HCT116 (cell line): ENCODE measurements around the gene NKIRAS2. TPM values are rescaled to one million over a fixed set of nuclear protein-coding genes. Genes with fewer than 3 reads are reported as not detected.
A peak's percentile ranks its signal among the peaks of the same experiment; 100 is the strongest.

Source experiments
- ATAC-seq: fragments of 200-7000 bp; cut with Tn5 transposase; 2 replicates; pipeline ENCODE4 v1.9.1; 2020; ENCODE audit warnings: mild to moderate bottlenecking, moderate library complexity
- BruUV-seq: library from RNA; stranded (reverse); fragments of 400-500 nt; replicated peaks from 2 replicates; lab custom pipeline; 2021; lab: Mats Ljungman, UMichigan
- CTCF ChIA-PET: fragments of 300-600 bp; sonication (Branson Sonifier 250); formaldehyde crosslinking; loops from one replicate; lab custom pipeline; 2021; ENCODE audit warnings: antibody characterized with exemption; lab: Charles Lee
- POLR2A ChIA-PET: fragments of 300-600, 350-600 bp; sonication (Branson Sonifier 250); formaldehyde crosslinking; loops from one replicate; lab custom pipeline; 2021; ENCODE audit warnings: antibody characterized with exemption; lab: Charles Lee
- RAD21 ChIA-PET, 2 experiments: fragments of 300-600 bp; sonication (Branson Sonifier 250); formaldehyde crosslinking; loops; one replicate each; lab custom pipeline; 2023; ENCODE audit warnings: low total read pairs in 2 of 2; ENCODE audit not compliant: uncharacterized antibody in 2 of 2, unreplicated experiment in 2 of 2, low non-redundant PET in 1 of 2; lab: Charles Lee
- DNase-seq: peaks from one replicate; pipeline ENCODE4 v3.0.0-alpha.2; 2010; ENCODE audit warnings: low read depth, low spot score
- H2AFZ ChIP-seq: fragments of 200-600 bp; shearing (Covaris generic), sonication (generic); 2 replicates; pipeline ENCODE4 v1.6.1; 2017; ENCODE audit warnings: low read depth, mixed run types, mixed read lengths, antibody characterized with exemption, low read length; ENCODE audit not compliant: poor library complexity, severe bottlenecking
- H3K27ac ChIP-seq: 2 replicates; pipeline ENCODE4 v1.5.1; 2012; ENCODE audit warnings: low read depth, low read length
- H3K27me3 ChIP-seq: fragments of 200-600 bp; sonication (generic); 2 replicates; pipeline ENCODE4 v1.6.1; 2016; ENCODE audit warnings: mixed run types, low read length, mixed read lengths; ENCODE audit not compliant: insufficient read depth
- H3K36me3 ChIP-seq, 2 experiments: fragments of 200-500 bp in 1 of 2; fragments of 200-600 bp in 1 of 2; sonication (Bioruptor generic) in 1 of 2; sonication (generic) in 1 of 2; 2 replicates each; pipeline versions ENCODE4 v1.5.1 to v1.6.1; 2014 to 2016; ENCODE audit warnings: low read length in 2 of 2, inconsistent platforms in 1 of 2, mixed read lengths in 1 of 2, mixed run types in 1 of 2; ENCODE audit not compliant: insufficient read depth in 2 of 2, control insufficient read depth in 1 of 2
- H3K4me1 ChIP-seq, 2 experiments: fragments of 200-600 bp in 1 of 2; sonication (generic) in 1 of 2; 2 replicates each; pipeline versions ENCODE4 v1.5.1 to v1.6.1; 2012 to 2017; ENCODE audit warnings: low read length in 2 of 2, inconsistent platforms in 1 of 2, mild to moderate bottlenecking in 1 of 2, mixed read lengths in 1 of 2, mixed run types in 1 of 2, moderate library complexity in 1 of 2; ENCODE audit not compliant: insufficient read depth in 2 of 2, control insufficient read depth in 1 of 2
- H3K4me2 ChIP-seq: fragments of 200-600 bp; sonication (generic); 2 replicates; pipeline ENCODE4 v1.6.1; 2017; ENCODE audit warnings: mixed run types, low read length, mixed read lengths
- H3K4me3 ChIP-seq, 2 experiments: fragments of 200-600 bp in 1 of 2; sonication (generic) in 1 of 2; replicated peaks in 1 of 2; 2 replicates each; pipeline ENCODE4 v1.5.1; 2011 to 2016; ENCODE audit warnings: low read length in 2 of 2, control low read depth in 1 of 2, low read depth in 1 of 2, mild to moderate bottlenecking in 1 of 2, mixed read lengths in 1 of 2, mixed run types in 1 of 2
- H3K79me2 ChIP-seq: fragments of 200-600 bp; sonication (generic); 2 replicates; pipeline ENCODE4 v1.6.1; 2017; ENCODE audit warnings: mild to moderate bottlenecking, mixed run types, low read length, moderate library complexity, mixed read lengths; ENCODE audit not compliant: insufficient read depth
- H3K9ac ChIP-seq: fragments of 200-600 bp; sonication (generic); 2 replicates; pipeline ENCODE4 v1.6.1; 2016; ENCODE audit warnings: low read length, mixed read lengths
- H3K9me2 ChIP-seq: fragments of 200-600 bp; sonication (generic), shearing (Covaris generic); 2 replicates; pipeline ENCODE4 v1.6.1; 2017; ENCODE audit warnings: mixed run types, mild to moderate bottlenecking, moderate library complexity; ENCODE audit not compliant: insufficient read depth
- H3K9me3 ChIP-seq, 2 experiments: fragments of 200-500 bp in 1 of 2; fragments of 200-600 bp in 1 of 2; sonication (Bioruptor generic) in 1 of 2; sonication (generic) in 1 of 2; 2 replicates each; pipeline ENCODE4 v1.6.1; 2014 to 2017; ENCODE audit warnings: low read length in 2 of 2, mixed read lengths in 2 of 2, inconsistent platforms in 1 of 2, low read depth in 1 of 2, mild to moderate bottlenecking in 1 of 2, mixed run types in 1 of 2, moderate library complexity in 1 of 2; ENCODE audit not compliant: control insufficient read depth in 1 of 2, insufficient read depth in 1 of 2
- H4K20me1 ChIP-seq: fragments of 200-600 bp; sonication (generic), shearing (Covaris generic); 2 replicates; pipeline ENCODE4 v1.6.1; 2017; ENCODE audit warnings: mixed run types, mild to moderate bottlenecking, moderate library complexity; ENCODE audit not compliant: insufficient read depth
- CBX3 ChIP-seq: IDR thresholded peaks from 2 replicates; pipeline ENCODE4 v1.6.1; 2012; ENCODE audit warnings: low read depth
- CEBPB ChIP-seq: IDR thresholded peaks from 2 replicates; pipeline ENCODE4 v1.6.1; 2012; ENCODE audit warnings: low read depth
- EGR1 ChIP-seq: IDR thresholded peaks from 2 replicates; pipeline ENCODE4 v1.6.1; 2012; ENCODE audit warnings: low read depth
- ELF1 ChIP-seq: IDR thresholded peaks from 2 replicates; pipeline ENCODE4 v1.6.1; 2012; ENCODE audit warnings: low read depth, borderline replicate concordance
- FOSL1 ChIP-seq: IDR thresholded peaks from 2 replicates; pipeline ENCODE4 v1.6.1; 2012; ENCODE audit warnings: low read depth
- POLR2AphosphoS5 ChIP-seq: IDR thresholded peaks from 2 replicates; pipeline ENCODE4 v1.6.1; 2011; ENCODE audit warnings: mild to moderate bottlenecking, low read depth, low read length, moderate library complexity
- RAD21 ChIP-seq: IDR thresholded peaks from 2 replicates; pipeline ENCODE4 v1.6.1; 2012; ENCODE audit warnings: low read depth, mild to moderate bottlenecking
- SIN3A ChIP-seq: IDR thresholded peaks from 2 replicates; pipeline ENCODE4 v1.6.1; 2012; ENCODE audit warnings: low read depth
- SP1 ChIP-seq: IDR thresholded peaks from 2 replicates; pipeline ENCODE4 v1.6.1; 2012; ENCODE audit warnings: low read depth
- TCF7L2 ChIP-seq: IDR thresholded peaks from 2 replicates; pipeline ENCODE4 v1.7.0; 2011; ENCODE audit warnings: borderline replicate concordance, inconsistent platforms; ENCODE audit not compliant: insufficient read depth, insufficient read length; ENCODE audit errors: extremely low read depth
- YY1 ChIP-seq: IDR thresholded peaks from 2 replicates; pipeline ENCODE4 v1.6.1; 2011; ENCODE audit warnings: low read length, low read depth, moderate library complexity, mild to moderate bottlenecking; ENCODE audit not compliant: insufficient replicate concordance; ENCODE audit errors: extremely low read depth
- ZFX ChIP-seq: fragments of 450-650 bp; IDR thresholded peaks from 2 replicates; pipeline ENCODE4 v1.6.1; 2017
- intact Hi-C: fragments of 100-400 bp; cut with micrococcal nuclease; formaldehyde crosslinking; loops from 2 replicates; pipeline ENCODE4 v1.10.0; 2022
- total RNA-seq: library from RNA; stranded (reverse); gene quantifications from one replicate; pipeline ENCODE4 v1.2.1, GENCODE V29; 2021; ENCODE audit not compliant: unreplicated experiment
- TF ChIP-seq, protein P1 (sequence below): IDR thresholded peaks from 2 replicates; pipeline ENCODE4 v1.6.1; 2011; ENCODE audit warnings: mild to moderate bottlenecking, low read length, moderate library complexity; ENCODE audit not compliant: insufficient replicate concordance; ENCODE audit errors: extremely low read depth

NKIRAS2 gene
- total RNA-seq, 1 experiment from 2014 or later, result 26.4 TPM

DNA sequence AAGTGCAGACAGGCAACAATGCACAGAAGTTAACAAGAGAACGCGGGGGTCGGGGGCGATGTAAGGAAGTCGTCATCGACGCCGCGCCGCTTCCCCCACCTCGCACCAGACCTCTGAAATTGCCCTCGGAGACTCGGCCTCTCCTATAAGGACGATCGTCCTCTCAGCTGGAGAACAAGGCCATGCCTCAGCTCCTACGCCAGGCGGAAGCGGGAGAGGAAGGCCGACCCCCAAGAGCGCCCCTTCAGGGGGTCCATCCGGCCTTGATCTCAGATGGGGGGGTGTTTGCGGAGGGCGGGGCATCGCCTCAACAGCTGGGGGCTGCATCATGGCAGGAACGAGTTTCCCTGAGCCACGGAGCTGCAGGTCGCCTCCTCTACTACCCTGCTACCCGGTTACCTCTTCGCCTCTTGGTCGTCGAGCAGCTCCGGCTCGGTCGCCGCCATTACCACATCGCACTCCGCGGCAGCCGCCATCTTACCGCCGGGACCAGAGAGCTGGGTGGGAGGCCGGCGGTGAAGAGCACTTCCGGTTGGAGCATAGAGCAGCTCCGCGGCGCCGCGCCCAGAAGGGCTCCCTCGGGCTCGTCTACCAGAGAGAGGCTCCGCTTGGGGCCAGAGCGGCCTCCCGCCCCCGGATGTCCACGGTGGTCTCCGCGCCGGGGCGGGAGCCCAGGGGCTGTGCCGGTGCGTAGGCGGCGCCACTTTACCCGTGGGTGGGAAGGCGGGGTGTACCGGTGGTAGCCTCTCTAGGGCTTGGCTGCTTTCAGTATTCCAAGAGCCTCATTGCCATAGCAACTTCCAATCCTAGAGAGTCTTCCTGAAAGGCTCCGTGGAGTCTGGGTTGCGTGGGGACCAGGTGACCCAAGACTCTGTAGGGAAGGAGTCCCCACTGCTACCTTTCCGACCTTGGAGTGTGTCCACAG is 2.7 kb upstream of the NKIRAS2 start, which contains the start of gene DNAJC7 (continued):
- TF ChIP-seq, protein P1, sequence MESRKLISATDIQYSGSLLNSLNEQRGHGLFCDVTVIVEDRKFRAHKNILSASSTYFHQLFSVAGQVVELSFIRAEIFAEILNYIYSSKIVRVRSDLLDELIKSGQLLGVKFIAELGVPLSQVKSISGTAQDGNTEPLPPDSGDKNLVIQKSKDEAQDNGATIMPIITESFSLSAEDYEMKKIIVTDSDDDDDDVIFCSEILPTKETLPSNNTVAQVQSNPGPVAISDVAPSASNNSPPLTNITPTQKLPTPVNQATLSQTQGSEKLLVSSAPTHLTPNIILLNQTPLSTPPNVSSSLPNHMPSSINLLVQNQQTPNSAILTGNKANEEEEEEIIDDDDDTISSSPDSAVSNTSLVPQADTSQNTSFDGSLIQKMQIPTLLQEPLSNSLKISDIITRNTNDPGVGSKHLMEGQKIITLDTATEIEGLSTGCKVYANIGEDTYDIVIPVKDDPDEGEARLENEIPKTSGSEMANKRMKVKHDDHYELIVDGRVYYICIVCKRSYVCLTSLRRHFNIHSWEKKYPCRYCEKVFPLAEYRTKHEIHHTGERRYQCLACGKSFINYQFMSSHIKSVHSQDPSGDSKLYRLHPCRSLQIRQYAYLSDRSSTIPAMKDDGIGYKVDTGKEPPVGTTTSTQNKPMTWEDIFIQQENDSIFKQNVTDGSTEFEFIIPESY, result peak; percentile 62
- TF ChIP-seq YY1, result peak; percentile 99
- TF ChIP-seq CEBPB, result no peak
- peak; percentile 73; the same call in 1 of the 2 replicates for TF ChIP-seq ELF1
- peak; percentile 83 for TF ChIP-seq POLR2AphosphoS5
- no peak; the same call in 1 of the 2 replicates for TF ChIP-seq CBX3
- TF ChIP-seq, all 23 proteins: peak for 10

DNA sequence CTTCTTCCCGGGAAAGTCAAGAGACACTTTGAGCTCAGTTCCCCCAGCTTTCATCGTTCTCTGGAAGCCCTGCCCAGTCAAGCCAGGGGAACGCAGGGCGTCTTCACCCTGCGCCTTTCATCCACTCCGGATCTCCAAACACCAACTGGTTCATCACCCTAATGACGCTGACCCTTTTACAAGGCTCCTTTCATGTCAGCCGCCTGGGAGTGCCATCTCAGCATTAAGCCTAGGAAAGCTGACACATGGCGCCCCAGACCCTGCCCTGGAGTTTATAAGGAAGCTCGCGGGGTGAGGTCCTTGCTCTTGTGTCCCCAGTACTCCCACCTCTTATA is 2.1 kb upstream of the NKIRAS2 start:
- H3K9me2 ChIP-seq, result no peaks in the 10 kb centered on the region
- intact Hi-C loops, result loop anchor here (5.0 kb wide), 1 partner anchor 51 kb away; the partner anchor contains the start of gene CNP
- 0 out of 2 replicates have a peak, but pooled peaks cover 3% of the 10 kb centered on the region for H4K20me1 ChIP-seq
- H3K36me3 ChIP-seq, result no peaks in the 10 kb centered on the region; a peak in 1 of 4 replicates
- H3K9ac ChIP-seq, result peak overlapping the region; percentile 100
- peaks cover 14 to 30% of the 10 kb centered on the region in 2 experiments; a peak in 3 of 4 replicates for H3K4me1 ChIP-seq
- TF ChIP-seq ZFX (no peak), SIN3A (no peak), SP1 (no peak), CEBPB (no peak), FOSL1 (no peak), TCF7L2 (peak; percentile 83), EGR1 (no peak), RAD21 (no peak)
- H3K27ac ChIP-seq, result peak overlapping the region; percentile 71
- ATAC-seq (no peak), DNase-seq (no peak)
- peaks cover 63% of the 10 kb centered on the region for H3K79me2 ChIP-seq
- peak overlapping the region; percentile 93 to 99 for H3K4me3 ChIP-seq
- BruUV-seq, result no TSS peak
- RAD21 ChIA-PET, result no interaction called here
- H2AFZ ChIP-seq, result peak overlapping the region; percentile 39
- no peaks in the 10 kb centered on the region for H3K9me3 ChIP-seq
- POLR2A ChIA-PET, result interaction anchor here (0.8 to 2.3 kb wide), 6 partner anchors 8 to 52 kb away, joined by 3 to 17 read pairs (median 4); partner anchors contain the start of gene CNP
- H3K4me2 ChIP-seq, result peak overlapping the region; percentile 96
- H3K27me3 ChIP-seq, result no peaks in the 10 kb centered on the region
- CTCF ChIA-PET, result interaction anchor here (0.7 to 4.0 kb wide), 6 partner anchors 11 to 1942 kb away, joined by 3 to 16 read pairs (median 4); partner anchors contain the start of gene CNP
